Testis (tissue), 3 donors: ENCODE data around the gene HAO2. TPM values are rescaled to one million over a fixed set of nuclear protein-coding genes. Genes with fewer than 3 reads are reported as not detected.

ENCODE experiments used
- DNase-seq: peaks from one replicate; pipeline ENCODE4 v3.0.0-alpha.2; 2019
- H3K27ac ChIP-seq, 2 donors: fragments of 200-600 bp; sonication (generic); one replicate each; pipeline ENCODE4 v1.5.1; 2019
- H3K27me3 ChIP-seq: fragments of 200-600 bp; sonication (generic); one replicate; pipeline ENCODE4 v1.5.1; 2019
- H3K36me3 ChIP-seq: fragments of 200-600 bp; sonication (generic); one replicate; pipeline ENCODE4 v1.5.1; 2017; ENCODE audit warnings: low read depth; ENCODE audit errors: missing control alignments
- H3K4me1 ChIP-seq: fragments of 200-600 bp; sonication (generic); one replicate; pipeline ENCODE4 v1.5.1; 2019
- H3K4me3 ChIP-seq, 2 donors: fragments of 200-600 bp; sonication (generic); one replicate each; pipeline ENCODE4 v1.5.1; 2017 to 2019
- H3K9me3 ChIP-seq: fragments of 200-600 bp; sonication (generic); one replicate; pipeline ENCODE4 v1.5.1; 2017
- POLR2A ChIP-seq: fragments of 450-650 bp; IDR thresholded peaks from one replicate; pipeline ENCODE4 v1.6.1; 2017; ENCODE audit warnings: antibody characterized with exemption, mild to moderate bottlenecking, moderate library complexity
- WGBS, 2 donors: methylation state at CpG; one replicate each; pipeline ENCODE4 v1.1.5; 2018; 5-methylcytosine and 5-hydroxymethylcytosine counted together
- intact Hi-C: fragments of 100-400 bp; cut with DNase I; formaldehyde crosslinking; loops from one replicate; pipeline ENCODE4 v1.15.1; 2023; ENCODE audit warnings: low total_unique reads
- polyA plus RNA-seq: library from polyadenylated mRNA; stranded (reverse); fragments of 350-450 nt; fragmentation: Illumina TruSeq; extraction: RNeasy Lipid Tissue Mini Kit (QIAGEN cat#74804); gene quantifications from one replicate; pipeline ENCODE4 v1.2.3, GENCODE V29; 2014; ENCODE audit warnings: low read depth, low replicate concordance; ENCODE audit not compliant: insufficient read depth
- total RNA-seq, 2 donors: library from RNA; depleted of rRNA; stranded (reverse); fragments of >200 nt; gene quantifications; one replicate each; pipeline ENCODE4 v1.2.3, GENCODE V29; 2016
- TF ChIP-seq, protein P1 (sequence below), 3 experiments: fragments of 450-650 bp in 2 of 3; fragments of 200-600 bp in 1 of 3; sonication (generic) in 1 of 3; IDR thresholded peaks; one replicate each; pipeline ENCODE4 v1.5.1; 2016 to 2019; ENCODE audit warnings: antibody characterized with exemption in 3 of 3, mild to moderate bottlenecking in 2 of 3, moderate library complexity in 1 of 3

The HAO2 gene
- total and polyA plus RNA-seq, 3 donors from 2014 or later: not detected

DNA sequence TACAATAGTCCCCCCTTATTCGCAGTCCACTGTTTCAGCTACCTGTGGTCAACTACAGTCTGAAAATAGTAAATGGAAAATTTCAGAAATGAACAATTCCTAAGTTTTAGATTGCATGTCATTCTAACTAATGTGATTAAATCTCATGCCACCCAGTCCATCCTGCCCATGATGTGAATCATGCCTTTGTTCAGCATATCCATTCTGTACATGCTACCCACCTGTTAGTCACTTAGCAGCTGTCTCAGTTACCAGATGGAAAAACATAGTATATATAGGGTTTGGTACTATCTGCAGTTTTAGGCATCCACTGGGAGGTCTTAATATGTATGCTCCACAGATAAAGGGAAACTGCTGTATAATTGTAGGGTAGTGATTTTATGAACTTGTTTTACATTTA lies 16.6 kb upstream of the HAO2 start:
- Histone ChIP-seq H3K36me3 (no peaks in the 10 kb centered on the region), H3K27ac (no peak overlapping the region), H3K4me3 (no peak overlapping the region), H3K4me1 (no peaks in the 10 kb centered on the region), H3K9me3 (no peaks in the 10 kb centered on the region), H3K27me3 (no peaks in the 10 kb centered on the region)
- TF ChIP-seq, protein P1, sequence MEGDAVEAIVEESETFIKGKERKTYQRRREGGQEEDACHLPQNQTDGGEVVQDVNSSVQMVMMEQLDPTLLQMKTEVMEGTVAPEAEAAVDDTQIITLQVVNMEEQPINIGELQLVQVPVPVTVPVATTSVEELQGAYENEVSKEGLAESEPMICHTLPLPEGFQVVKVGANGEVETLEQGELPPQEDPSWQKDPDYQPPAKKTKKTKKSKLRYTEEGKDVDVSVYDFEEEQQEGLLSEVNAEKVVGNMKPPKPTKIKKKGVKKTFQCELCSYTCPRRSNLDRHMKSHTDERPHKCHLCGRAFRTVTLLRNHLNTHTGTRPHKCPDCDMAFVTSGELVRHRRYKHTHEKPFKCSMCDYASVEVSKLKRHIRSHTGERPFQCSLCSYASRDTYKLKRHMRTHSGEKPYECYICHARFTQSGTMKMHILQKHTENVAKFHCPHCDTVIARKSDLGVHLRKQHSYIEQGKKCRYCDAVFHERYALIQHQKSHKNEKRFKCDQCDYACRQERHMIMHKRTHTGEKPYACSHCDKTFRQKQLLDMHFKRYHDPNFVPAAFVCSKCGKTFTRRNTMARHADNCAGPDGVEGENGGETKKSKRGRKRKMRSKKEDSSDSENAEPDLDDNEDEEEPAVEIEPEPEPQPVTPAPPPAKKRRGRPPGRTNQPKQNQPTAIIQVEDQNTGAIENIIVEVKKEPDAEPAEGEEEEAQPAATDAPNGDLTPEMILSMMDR (IDR thresholded peaks at IDR 0.05): no peak
- TF ChIP-seq POLR2A: no peak
- no peak for DNase-seq
- intact Hi-C loops: no loop called here
- WGBS, 2 donors: 94 to 97% methylated on average over 1 of the region's 1 CpG

- Histone ChIP-seq H3K36me3 (no peaks in the 10 kb centered on the region), H3K27ac (no peak overlapping the region), H3K9me3 (no peaks in the 10 kb centered on the region), H3K4me1 (no peaks in the 10 kb centered on the region), H3K4me3 (no peak overlapping the region), H3K27me3 (no peaks in the 10 kb centered on the region)
- no peak for DNase-seq
- WGBS, 2 donors: 86 to 91% methylated on average over 3 of the region's 3 CpGs
- intact Hi-C loops: no loop called here
- TF ChIP-seq POLR2A: no peak
- TF ChIP-seq, protein P1 (IDR thresholded peaks at IDR 0.05): no peak
Measured at GRCh38 chr1:119353836-119354235, 14.7 kb upstream of the HAO2 start.

DNA sequence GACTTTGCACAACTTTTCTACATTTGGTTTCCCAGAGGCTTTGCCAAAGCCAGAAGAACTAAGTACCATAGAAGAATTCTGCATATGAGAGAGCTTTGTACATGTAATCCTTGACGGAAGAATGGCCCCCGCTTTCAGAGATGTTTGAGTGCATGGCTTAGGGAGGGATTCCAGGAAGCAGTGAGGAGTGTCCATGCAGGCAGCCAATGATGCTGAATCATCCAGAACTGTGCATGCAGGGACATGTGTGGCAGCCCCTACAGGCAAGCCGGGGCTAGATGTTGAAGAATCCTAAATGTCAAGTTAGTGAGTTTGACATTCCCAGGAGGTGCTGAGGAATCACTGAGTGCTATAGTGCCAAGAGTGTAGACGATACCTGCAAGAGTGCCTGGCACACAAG lies 9.9 kb upstream of the HAO2 start:
- Histone ChIP-seq H3K4me3 (no peak overlapping the region), H3K4me1 (no peaks in the 10 kb centered on the region), H3K27me3 (no peaks in the 10 kb centered on the region), H3K27ac (no peak overlapping the region), H3K36me3 (no peaks in the 10 kb centered on the region), H3K9me3 (no peaks in the 10 kb centered on the region)
- DNase-seq: no peak
- whole genome bisulfite sequencing, 2 donors: 89 to 91% methylated on average over 4 of the region's 4 CpGs
- TF ChIP-seq, protein P1 (IDR thresholded peaks at IDR 0.05): no peak
- TF ChIP-seq POLR2A: no peak
- intact Hi-C loops: no loop called here

DNA sequence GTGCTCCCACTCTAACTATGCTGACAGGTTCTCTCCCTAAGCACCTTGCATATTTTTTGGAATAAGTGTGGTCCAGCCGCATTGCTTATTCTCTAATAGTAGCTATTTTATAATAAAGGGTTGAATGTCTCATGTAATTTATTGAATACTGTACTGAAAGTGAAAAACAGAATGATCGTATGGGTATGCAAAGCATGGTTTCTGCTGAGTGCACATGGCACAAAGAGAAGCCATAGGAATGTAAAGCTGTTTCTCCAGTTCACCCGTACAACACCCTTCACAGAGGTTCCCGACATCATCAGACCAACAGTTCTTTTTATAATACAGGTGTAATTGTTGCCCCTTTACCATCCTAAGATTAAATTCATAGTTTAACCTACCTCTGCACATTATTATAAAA lies 8.9 kb upstream of the HAO2 start:
- Histone ChIP-seq H3K27ac (no peak overlapping the region), H3K9me3 (no peaks in the 10 kb centered on the region), H3K4me3 (no peak overlapping the region), H3K27me3 (no peaks in the 10 kb centered on the region), H3K36me3 (no peaks in the 10 kb centered on the region), H3K4me1 (no peaks in the 10 kb centered on the region)
- whole genome bisulfite sequencing, 2 donors: 94 to 98% methylated on average over 4 of the region's 4 CpGs
- intact Hi-C loops: loop anchor here (10.0 kb wide), 1 partner anchor 65 kb away; no protein-coding TSS in a partner anchor
- no peak for DNase-seq
- TF ChIP-seq, protein P1 (IDR thresholded peaks at IDR 0.05): no peak
- no peak for TF ChIP-seq POLR2A

GRCh38 chr1:119361205-119361604 lies 7.4 kb upstream of the HAO2 start:
- Histone ChIP-seq H3K27ac (no peak overlapping the region), H3K9me3 (no peaks in the 10 kb centered on the region), H3K4me3 (no peak overlapping the region), H3K36me3 (no peaks in the 10 kb centered on the region), H3K27me3 (no peaks in the 10 kb centered on the region), H3K4me1 (no peaks in the 10 kb centered on the region)
- TF ChIP-seq POLR2A: no peak
- no peak for DNase-seq
- intact Hi-C loops: loop anchor here (10.0 kb wide), 1 partner anchor 66 kb away; no protein-coding TSS in a partner anchor
- 82 to 91% methylated on average over 1 of the region's 1 CpG for WGBS, 2 donors
